Limb (tissue), 2 donors: ENCODE measurements around the gene LRRC4C.

ENCODE experiments used
- DNase-seq, 2 donors: peaks; one replicate each; pipeline ENCODE4 v3.0.0-alpha.2; 2016; ENCODE audit errors: extremely low spot score in 2 of 2

The LRRC4C gene

GRCh38 chr11:41333357-41333756, 126.1 kb downstream of the LRRC4C start:
- no peak for DNase-seq

- DNase-seq = no peak
These were observed 131.1 kb downstream of the LRRC4C start for GRCh38 chr11:41328324-41328723.

- DNase-seq = peak in 1 of 2 donors; percentile 25
These were observed 136.0 kb downstream of the LRRC4C start for GRCh38 chr11:41323446-41323845.

GRCh38 chr11:41320653-41321052, 138.8 kb downstream of the LRRC4C start:
- peak in 1 of 2 donors; percentile 15 for DNase-seq

- peak in 1 of 2 donors; percentile 7 for DNase-seq
These were observed 139.2 kb downstream of the LRRC4C start for GRCh38 chr11:41320238-41320637.

DNA sequence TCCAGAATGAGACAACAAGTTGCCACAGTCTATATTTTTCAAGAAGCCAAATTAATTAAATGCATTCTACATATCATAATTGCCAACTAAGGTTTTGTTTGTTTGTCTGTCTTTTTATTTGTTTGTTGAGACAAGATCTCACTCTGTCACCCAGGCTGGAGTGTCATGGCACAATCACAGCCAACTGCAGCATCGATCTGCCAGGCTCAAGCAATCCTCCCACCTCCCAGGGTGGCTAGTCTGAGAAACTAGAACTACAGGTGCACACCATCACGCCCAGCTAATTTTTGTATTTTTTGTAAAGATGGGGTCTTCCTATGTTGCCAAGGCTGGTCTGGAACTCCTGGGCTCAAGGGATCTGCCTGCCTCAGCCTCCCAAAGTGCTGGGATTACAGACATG, 140.0 kb downstream of the LRRC4C start:
- DNase-seq = no peak

GRCh38 chr11:41316751-41317150, 142.7 kb downstream of the LRRC4C start:
- no peak for DNase-seq

DNA sequence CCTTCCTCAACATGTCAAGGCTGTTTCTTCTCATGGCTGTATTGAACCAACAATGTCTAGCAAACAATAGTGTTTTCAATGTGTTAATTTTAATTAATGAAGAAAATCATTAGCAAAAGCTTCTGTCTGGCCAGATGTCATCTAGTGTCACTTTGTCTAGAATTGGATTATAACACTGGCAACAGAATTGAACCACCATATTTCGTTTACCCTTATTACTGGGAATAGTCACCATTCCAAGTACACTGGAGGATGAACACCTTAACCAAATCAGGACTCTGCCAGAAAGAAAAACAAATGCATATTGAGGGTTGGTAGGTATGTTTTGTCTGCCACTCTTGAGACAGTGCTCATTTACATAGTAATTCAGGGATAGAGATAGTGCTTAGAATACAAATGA, 146.2 kb downstream of the LRRC4C start:
- no peak for DNase-seq

DNA sequence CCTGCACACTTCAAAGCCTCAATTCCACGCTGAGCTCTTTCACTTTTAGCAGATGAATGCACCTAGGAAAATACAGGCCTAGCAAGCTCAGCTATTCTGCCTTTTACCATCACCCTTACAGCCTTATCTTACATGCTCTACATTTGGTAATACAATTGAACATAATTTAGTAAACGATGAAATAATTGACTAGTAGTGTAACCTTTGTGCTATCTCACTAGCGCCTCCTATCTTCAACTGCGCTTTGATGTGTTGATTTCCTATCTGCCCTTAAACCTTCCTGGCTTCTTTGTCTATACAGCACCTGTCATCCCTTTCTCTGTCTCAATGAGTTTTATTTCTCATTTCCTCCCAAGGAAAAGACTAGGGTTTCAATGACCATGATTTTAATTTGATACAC, 149.7 kb downstream of the LRRC4C start:
- DNase-seq = no peak

GRCh38 chr11:41309111-41309522, 150.3 kb downstream of the LRRC4C start:
- DNase-seq = no peak

DNA sequence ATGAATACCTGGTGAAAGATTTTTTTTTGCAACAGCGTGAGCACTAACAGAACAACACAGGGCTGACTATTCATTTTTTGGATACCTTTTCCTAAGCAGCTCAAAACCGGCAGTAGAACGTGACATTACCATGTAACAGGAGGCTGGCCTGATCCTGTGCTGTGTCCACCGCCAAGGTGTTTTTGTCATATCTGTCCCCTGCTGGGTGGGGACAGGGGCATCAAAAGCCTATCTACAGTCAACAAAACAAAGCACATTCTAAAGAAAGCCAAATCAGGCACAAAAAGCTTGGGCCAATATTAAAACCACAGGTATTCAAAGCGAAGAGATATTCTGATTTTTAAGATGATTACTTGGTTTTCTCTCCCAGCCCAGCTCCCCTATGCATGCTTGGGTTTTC, 151.2 kb downstream of the LRRC4C start:
- DNase-seq = no peak

- DNase-seq = no peak
These were observed 152.0 kb downstream of the LRRC4C start for GRCh38 chr11:41307296-41308080.

- no peak for DNase-seq
These were observed 153.0 kb downstream of the LRRC4C start for GRCh38 chr11:41306431-41306830.

DNA sequence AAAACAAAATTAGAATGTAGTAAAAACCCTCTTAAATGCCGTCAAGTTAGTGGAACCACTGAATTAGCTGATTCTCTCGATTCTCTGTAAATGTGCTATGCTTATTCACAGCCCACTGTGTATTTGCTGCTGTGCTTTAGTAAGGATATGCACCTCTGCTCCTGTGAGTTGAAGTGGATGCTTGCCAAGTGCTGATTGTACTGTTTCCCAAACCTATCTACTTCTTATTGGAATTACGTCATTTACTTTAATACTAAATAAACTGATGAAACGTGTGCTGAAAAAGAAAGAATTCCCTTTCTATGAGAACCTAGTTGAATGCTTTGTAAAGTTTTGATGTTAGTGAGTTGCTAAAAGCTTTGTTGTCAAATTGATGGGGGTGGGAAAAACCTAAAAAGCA, 158.4 kb downstream of the LRRC4C start:
- DNase-seq = no peak

DNA sequence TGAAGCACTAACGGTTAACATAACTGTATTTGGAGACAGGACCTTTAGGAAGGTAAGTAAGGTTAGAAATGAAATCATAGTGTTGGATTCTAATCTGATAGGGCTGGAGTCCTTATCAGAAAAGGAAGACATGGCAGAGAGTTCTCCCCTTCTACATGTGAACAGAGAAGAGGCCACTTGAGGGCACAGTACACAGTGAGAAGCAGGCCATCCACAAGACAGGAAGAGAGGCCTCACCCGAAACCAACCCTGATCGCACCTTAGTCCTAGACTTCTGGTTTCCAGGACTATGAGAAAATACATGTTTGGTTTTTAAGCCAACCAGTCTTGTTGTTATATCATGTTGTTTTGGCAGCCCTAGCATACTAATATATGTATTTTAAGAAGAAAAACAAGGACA, 170.0 kb downstream of the LRRC4C start:
- DNase-seq = no peak

GRCh38 chr11:41286751-41287150, 172.7 kb downstream of the LRRC4C start:
- no peak for DNase-seq

- no peak for DNase-seq
These were observed 175.1 kb downstream of the LRRC4C start for GRCh38 chr11:41284354-41284753.

DNA sequence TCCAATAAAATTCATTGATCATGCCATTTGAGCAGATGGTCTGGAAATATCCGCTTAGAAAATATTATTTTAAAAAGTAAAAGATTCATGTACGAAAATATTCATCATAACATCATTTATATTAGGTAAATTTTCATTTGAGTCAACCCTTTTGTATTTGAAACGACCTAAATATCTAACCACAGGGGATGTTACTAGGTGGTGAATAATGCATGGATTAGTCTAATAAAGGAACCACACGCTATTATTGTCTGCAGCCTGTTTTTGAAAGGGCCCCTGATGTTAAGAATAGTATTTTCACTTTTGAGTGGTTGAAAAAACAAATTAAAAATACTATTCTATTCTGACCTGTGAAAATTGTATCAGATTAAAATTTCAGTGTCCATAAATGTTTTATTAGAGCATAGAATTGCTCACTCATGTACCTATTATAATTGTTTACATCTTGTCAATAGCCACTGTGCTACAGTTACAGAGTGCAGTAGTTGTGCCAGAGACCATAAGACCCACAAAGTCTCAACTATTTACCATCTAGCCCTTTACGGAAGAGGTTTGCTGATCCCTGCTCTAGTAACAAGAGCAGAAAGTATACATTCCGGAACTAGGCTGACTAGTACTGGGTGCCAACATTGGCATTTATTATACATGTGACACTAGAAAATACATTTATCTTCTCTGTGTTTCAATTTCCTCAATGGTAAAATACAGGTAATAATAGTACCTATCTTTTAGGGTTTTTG, 176.1 kb downstream of the LRRC4C start:
- DNase-seq = no peak

GRCh38 chr11:41282395-41282794, 177.1 kb downstream of the LRRC4C start:
- DNase-seq = peak in 1 of 2 donors; percentile 43

- DNase-seq = no peak
These were observed 178.2 kb downstream of the LRRC4C start for GRCh38 chr11:41281131-41281742.

DNA sequence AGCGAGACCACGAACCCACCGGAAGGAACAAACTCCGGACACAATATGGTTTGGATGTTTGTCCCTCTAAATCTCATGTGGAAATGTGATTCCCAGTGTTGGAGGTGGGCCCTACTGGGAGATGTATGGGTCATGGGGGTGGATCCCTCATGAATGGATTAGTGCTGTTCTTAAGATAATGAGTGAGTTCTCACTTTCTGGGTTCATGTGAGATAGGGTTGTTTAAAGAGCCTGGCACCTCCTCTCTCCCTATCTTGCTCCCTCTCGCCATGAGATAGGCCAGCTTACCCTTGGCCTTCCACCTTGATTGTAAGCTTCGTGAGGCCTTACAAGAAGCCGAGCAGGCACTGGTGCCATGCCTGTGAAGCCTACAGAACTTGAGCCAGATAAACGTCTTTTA, 184.6 kb downstream of the LRRC4C start:
- DNase-seq = no peak

DNA sequence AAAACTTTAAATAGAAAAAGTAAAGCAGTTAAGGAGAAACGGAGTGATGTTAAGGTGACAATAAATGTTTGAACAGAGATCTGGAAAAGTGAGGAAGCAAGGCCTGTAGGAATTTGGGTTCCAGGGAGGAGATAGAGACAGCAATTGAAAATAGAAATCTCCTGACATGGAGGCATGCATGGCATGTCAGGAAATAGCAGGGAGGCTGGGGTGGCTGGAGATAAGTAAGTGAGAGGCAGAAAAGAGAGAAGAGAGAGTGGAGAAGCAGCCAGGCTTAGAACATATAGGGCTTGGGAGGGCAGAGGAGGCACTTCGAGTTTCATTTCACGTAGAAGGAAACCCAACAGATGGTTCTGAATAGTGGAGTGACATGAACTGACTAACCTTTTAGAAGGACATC, 185.5 kb downstream of the LRRC4C start:
- DNase-seq = no peak
